Type B pancreatic cell (in vitro differentiated cells): ENCODE measurements around the gene SCAND1. TPM values are rescaled to one million over a fixed set of nuclear protein-coding genes. Genes with fewer than 3 reads are reported as not detected.

ENCODE experiments used
- DNase-seq: peaks from one replicate; pipeline ENCODE4 v3.0.0; 2021; ENCODE audit warnings: mixed read lengths; ENCODE audit not compliant: unreplicated experiment; ENCODE audit errors: extremely low spot score
- H3K27ac Mint-ChIP-seq: 2 replicates; pipeline ENCODE4 v1.8.0; 2021; ENCODE audit warnings: mild to moderate bottlenecking, mixed read lengths
- H3K27me3 Mint-ChIP-seq: 2 replicates; pipeline ENCODE4 v1.8.0; 2021; ENCODE audit warnings: mixed read lengths
- H3K36me3 Mint-ChIP-seq: 2 replicates; pipeline ENCODE4 v1.8.0; 2021; ENCODE audit warnings: mixed read lengths
- H3K4me1 Mint-ChIP-seq: one replicate; pipeline ENCODE4 v1.8.0; 2021; ENCODE audit warnings: mixed read lengths; ENCODE audit not compliant: unreplicated experiment
- H3K4me3 Mint-ChIP-seq: 2 replicates; pipeline ENCODE4 v1.8.0; 2021; ENCODE audit warnings: mild to moderate bottlenecking, mixed read lengths
- H3K9me3 Mint-ChIP-seq: 2 replicates; pipeline ENCODE4 v1.8.0; 2021; ENCODE audit warnings: mixed read lengths
- CTCF ChIP-seq: fragments of 200-600 bp; sonication (generic); conservative IDR thresholded peaks from 2 replicates; pipeline ENCODE4 v1.5.0; 2021; ENCODE audit warnings: antibody characterized with exemption, mild to moderate bottlenecking
- total RNA-seq: library from RNA; stranded (reverse); gene quantifications from 2 replicates; pipeline ENCODE4 v1.2.1, GENCODE V29; 2021; ENCODE audit warnings: low replicate concordance

SCAND1 gene
- total RNA-seq, 1 donor from 2014 or later = 71.6 TPM

DNA sequence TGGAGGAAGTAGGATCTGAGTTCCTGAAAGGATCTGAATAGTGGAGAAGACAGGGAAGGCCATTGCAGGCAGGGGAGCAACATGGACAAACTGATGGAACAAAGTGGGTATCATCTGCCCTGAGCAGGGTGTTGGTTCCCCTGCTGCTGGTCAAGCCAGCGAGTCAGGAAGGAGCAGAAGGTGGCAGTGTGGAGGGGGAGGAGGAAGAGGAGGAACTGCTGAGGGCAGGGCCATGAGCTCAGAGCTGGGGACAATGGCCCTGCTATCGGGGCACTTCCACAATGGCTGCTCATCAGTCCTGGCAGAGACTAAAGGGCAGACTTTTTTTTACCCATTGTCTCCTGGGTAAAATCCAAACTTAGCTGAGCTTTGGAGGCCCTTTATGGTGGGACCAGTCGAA is 27.7 kb upstream of the SCAND1 start:
- H3K36me3 Mint-ChIP-seq = no peaks in the 10 kb centered on the region
- peaks cover 4% of the 10 kb centered on the region for H3K27me3 Mint-ChIP-seq
- TF ChIP-seq CTCF = no peak
- H3K4me1 Mint-ChIP-seq = no peaks in the 10 kb centered on the region
- DNase-seq = no peak
- no peak overlapping the region for H3K4me3 Mint-ChIP-seq
- H3K9me3 Mint-ChIP-seq = no peaks in the 10 kb centered on the region
- H3K27ac Mint-ChIP-seq = no peak overlapping the region

GRCh38 chr20:35979544-35979943 is 25.2 kb upstream of the SCAND1 start:
- Mint-ChIP-seq H3K27me3 (peaks cover 4% of the 10 kb centered on the region), H3K9me3 (no peaks in the 10 kb centered on the region), H3K4me1 (no peaks in the 10 kb centered on the region), H3K36me3 (no peaks in the 10 kb centered on the region), H3K27ac (no peak overlapping the region), H3K4me3 (no peak overlapping the region)
- no peak for TF ChIP-seq CTCF
- no peak for DNase-seq

GRCh38 chr20:35978041-35978513 is 23.8 kb upstream of the SCAND1 start:
- Mint-ChIP-seq H3K9me3 (no peaks in the 10 kb centered on the region), H3K4me3 (no peak overlapping the region), H3K27ac (no peak overlapping the region), H3K36me3 (no peaks in the 10 kb centered on the region), H3K4me1 (no peaks in the 10 kb centered on the region), H3K27me3 (peaks cover 4% of the 10 kb centered on the region)
- no peak for TF ChIP-seq CTCF
- DNase-seq = no peak

DNA sequence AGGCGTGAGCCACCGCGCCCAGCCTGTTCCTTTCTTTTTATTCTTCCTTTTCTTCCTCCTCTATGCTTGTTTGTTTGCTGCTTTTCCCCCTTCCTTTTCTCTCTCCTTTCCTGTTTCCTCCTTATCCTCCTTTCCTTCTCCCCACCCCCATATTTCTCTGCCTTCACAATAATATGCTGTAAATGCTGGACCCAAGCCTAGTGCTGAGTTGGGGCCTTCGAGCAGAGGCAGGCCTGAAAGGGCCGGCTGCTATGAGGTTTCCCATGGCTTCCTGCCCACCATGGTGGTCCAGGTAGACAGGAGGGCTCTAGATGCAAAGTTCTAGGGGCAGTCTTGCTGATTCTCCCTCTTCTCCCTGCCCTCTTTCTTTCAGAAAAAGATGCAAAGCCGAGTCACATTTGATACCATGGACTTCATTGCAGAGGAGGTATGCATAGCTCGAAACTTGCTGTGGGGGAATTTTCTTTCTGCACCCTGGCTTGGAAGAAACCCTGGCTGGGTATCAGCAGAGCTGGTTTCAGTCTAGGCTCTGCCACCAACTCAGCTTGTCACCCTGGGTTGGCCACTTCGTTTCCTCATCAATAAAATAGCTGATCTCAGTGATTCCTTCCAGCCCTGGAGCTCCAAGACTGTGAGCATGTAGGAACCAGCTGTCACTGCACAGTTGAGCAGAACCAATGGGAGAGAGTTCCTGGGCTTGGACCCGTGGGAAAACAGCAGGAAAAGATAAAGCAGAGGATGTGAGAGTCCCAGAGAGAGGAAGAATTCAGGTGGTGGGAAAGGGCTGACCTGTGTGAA is 21.5 kb upstream of the SCAND1 start:
- DNase-seq = no peak
- no peak for TF ChIP-seq CTCF
- no peaks in the 10 kb centered on the region for H3K36me3 Mint-ChIP-seq
- H3K9me3 Mint-ChIP-seq = no peaks in the 10 kb centered on the region
- H3K27ac Mint-ChIP-seq = no peak overlapping the region
- H3K4me1 Mint-ChIP-seq = peaks cover 10% of the 10 kb centered on the region
- H3K4me3 Mint-ChIP-seq = no peak overlapping the region
- no peaks in the 10 kb centered on the region for H3K27me3 Mint-ChIP-seq

- TF ChIP-seq CTCF = no peak
- Mint-ChIP-seq H3K9me3 (no peaks in the 10 kb centered on the region), H3K4me3 (no peak overlapping the region), H3K27ac (no peak overlapping the region), H3K4me1 (peaks cover 10% of the 10 kb centered on the region), H3K27me3 (no peaks in the 10 kb centered on the region), H3K36me3 (no peaks in the 10 kb centered on the region)
- no peak for DNase-seq
These were observed 20.0 kb upstream of the SCAND1 start for GRCh38 chr20:35974256-35974655.
